Left renal cortex interstitium (tissue), 4 donors: ENCODE results near the gene SERPINB3. TPM values are rescaled to one million over a fixed set of nuclear protein-coding genes. Genes with fewer than 3 reads are reported as not detected.
"Not testable (repeated sequence)": the region's sequence is repeated elsewhere in the genome, so short reads cannot be mapped to it uniquely, and the experiment has no call there.

Experiments
- DNase-seq, 4 donors: peaks; one replicate each; pipeline ENCODE4 v3.0.0-alpha.2; 2013; ENCODE audit warnings: low read depth in 4 of 4, low spot score in 2 of 4, missing footprints in 1 of 4
- polyA plus RNA-seq, 4 donors: library from polyadenylated mRNA; unstranded; fragments of 120-200 nt; gene quantifications; one replicate each; pipeline ENCODE4 v1.2.1, GENCODE V29; 2013; ENCODE audit not compliant: insufficient read length in 4 of 4

Gene SERPINB3
- under 1 TPM in 2 of 4 donors, not detected in 2; 0.13 TPM for polyA plus RNA-seq

- DNase-seq = not testable (repeated sequence)
Measured at GRCh38 chr18:63661750-63662149, at the start of gene SERPINB3. Gene SERPINB3 (minus strand): TSS chr18:63661893. CDS start chr18:63661216, 677 bp downstream.

DNA sequence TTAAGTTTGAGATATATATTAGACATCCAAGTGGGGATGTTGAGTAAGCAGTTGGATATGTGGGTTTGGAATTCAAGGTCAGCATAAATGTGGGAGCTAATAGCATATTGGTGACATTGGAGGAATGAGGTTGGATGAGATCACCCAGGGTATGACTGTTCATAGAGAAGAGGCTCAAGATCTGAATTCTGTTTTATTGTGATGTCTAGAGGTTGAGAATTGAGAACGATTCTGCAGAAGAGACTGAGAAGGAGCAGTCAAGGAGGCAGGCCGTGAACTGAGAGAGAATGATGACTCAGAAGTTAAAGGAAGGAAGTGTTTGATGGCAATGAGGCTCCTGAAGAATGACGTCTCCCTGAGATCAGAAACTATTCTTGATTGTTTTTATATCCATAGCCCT is 47.0 kb upstream of the SERPINB3 start:
- DNase-seq = no peak

- DNase-seq = no peak
Measured at GRCh38 chr18:63707816-63708215, 46.1 kb upstream of the SERPINB3 start.

DNA sequence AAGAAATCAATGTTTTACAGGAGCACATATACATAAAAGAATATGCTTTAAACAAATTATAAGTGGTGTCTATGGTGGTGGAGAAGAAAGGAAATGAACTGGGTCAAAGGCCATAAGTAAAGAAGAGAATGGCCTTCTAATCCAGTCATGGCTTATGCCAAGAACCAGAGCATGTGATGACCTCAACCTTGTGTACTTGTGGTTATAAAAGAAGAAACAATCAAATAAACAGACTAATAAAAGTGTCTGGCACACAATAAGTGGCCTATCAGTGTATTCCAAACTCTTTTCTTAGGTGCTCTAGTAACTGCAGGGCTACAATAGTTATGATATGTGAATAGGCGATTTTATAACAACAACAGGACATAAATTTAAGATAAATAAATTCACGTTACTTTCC is 43.7 kb upstream of the SERPINB3 start:
- DNase-seq = no peak

DNA sequence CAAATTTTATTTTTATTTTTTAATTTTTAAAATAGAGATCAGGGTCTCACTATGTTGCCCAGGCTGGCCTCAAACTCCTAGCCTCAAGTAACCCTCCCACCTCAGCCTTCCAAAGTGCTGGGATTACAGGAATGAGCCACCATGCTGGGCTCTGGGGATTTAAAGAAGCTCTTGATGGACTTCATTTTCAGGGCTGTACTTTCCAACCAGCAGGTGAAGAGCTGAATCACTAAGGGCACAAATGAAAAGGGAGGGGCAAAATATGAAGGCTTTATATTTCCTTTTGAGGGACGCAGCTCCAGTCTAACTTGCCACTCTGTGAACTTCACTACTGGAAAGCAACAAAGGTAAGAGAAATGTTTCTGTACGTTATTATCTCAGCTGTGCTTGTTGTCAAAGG is 41.0 kb upstream of the SERPINB3 start, which contains the start of gene SERPINB11:
TSS of gene SERPINB11 (plus strand) at position 301 of the 400 bp plus-strand sequence. CDS start 7,234 bp downstream, outside the sequence.
- no peak for DNase-seq

DNA sequence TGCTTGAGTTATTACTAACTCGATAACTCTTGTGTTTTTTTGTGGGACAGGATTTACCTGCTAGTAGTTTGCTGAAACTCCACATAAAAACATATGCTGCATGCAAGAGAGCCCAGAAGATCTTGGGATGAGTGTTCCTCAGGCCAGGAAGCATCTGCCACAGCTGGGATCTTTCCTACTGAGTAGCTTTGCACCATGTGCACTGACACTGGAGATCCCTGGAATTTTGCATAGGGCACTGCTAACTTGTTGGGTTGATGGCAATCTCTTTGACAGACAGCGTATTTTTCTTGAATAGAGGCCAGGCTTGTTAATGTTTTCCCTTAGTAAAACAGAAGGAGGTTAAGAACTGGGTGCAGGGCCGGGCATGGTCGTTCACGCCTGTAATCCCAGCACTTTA is 40.3 kb upstream of the SERPINB3 start:
- no peak for DNase-seq

DNA sequence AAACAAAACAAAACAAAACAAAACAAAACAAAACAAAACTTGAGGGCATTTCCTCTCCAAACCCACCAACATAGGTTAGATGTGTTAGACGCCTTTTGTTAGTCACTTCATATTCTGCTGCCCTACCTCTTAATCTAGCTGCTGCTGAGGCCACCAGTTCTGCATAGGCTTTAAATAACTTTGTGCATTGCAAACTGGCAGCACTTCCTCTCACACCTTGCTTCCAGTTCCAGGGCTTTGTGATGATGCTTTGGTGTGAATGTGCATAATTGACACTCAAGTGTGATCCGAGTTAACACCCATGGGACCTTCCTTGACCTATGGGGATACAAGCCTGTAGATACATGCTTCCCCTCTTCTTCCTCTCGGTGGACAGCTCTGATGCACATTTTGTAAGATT is 38.8 kb upstream of the SERPINB3 start:
- DNase-seq = no peak

DNA sequence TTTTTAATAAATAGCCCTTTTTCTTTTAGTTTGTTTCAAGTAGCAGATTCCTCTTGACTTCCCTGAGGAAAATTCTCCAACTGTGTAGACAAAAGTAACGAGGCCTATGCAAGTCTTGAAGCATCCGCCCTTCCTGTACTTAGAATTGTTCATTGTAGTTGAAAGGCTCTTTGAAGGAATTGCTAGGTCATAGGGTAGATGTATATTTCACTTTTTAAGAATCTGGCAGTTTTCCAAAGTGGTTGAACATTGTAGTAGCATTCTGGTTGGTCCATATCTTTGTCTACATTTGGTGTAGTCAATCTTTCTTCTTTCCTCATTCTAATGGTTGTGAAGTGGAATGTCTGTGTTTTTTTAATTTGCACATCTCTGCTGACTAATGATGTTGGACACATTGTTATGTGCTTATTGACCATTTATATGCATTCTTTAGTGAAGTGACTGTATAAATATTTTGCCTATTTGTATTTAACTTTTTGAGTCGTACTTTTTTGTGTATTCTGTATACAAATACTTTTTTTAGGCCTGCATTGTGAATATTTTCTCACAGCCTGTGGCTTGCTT is 35.5 kb upstream of the SERPINB3 start:
- no peak for DNase-seq

DNA sequence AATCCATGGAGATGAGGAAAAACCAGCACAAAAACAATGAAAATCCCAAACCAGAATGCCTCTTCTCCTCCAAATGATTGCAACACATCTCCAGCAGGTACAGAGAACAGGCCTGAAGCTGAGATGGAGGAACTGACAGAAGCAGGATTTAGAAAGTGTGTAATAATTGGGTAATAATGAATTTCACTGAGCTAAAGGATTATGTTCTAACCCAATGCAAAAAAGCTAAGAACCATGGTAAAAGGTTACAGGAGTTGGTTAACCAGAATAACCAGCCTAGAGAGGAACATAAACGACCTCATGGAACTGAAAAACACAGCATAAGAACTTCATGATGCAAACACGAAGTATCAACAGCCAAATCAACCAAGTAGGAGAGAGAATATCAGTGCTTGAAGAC is 27.4 kb upstream of the SERPINB3 start:
- no peak for DNase-seq

DNA sequence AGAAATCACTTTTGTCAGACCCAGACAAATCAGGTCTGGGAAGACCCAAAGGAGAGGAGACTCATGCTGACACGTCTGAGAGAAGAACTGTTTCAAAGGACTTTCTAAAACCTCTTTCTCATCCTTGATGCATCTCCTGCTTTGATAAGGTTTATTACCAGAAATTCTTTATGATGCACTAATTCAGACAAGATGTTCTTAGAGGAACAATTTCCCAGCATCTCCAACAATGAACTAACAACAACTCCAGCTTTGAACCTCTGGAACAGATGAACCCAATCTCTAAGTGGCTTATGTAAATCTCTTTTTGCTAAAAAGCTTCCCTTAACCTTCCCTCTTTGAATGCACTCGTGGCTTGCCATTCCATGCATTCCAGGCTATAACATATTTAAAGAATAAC is 25.2 kb upstream of the SERPINB3 start:
- DNase-seq = no peak

DNA sequence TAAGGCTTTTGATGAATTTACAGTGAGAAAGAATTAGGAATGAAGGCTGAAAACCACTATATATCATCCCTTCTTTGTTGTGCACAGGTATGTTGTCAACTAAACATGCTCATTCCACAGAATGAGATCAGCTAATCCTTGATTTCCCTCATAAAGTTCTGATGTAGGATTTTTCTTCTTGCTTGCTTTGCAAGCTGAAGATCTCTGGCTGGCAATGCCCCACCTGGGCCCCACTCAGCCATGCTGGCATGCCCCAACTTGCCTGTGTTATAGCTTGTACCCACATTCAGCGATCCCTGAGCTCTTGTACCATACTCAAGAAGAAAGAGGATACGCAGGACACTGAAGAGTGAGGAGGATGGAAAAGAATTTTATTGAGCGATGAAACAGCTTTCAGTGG is 23.0 kb upstream of the SERPINB3 start:
- DNase-seq = no peak

- no peak for DNase-seq
Measured at GRCh38 chr18:63683890-63684289, 22.2 kb upstream of the SERPINB3 start.

DNA sequence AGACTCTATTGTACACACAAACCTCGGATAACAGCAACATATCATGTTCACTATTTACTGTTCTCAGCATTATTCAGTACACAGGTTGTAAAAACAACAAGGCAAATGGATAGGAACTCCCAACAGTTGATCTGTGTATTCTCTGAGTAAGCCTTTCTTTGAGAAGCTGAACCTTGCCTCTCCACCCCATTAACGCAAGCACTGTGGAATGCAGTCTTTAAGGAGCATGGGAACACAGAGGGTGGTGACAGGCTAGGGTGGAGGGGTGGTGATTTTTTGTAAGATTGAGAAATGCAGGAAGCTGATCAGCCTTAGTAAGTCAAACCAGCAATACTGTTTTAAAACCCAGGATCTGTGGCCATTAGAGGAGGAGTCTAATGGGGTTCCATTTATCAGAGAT is 21.5 kb upstream of the SERPINB3 start:
- DNase-seq = no peak

DNA sequence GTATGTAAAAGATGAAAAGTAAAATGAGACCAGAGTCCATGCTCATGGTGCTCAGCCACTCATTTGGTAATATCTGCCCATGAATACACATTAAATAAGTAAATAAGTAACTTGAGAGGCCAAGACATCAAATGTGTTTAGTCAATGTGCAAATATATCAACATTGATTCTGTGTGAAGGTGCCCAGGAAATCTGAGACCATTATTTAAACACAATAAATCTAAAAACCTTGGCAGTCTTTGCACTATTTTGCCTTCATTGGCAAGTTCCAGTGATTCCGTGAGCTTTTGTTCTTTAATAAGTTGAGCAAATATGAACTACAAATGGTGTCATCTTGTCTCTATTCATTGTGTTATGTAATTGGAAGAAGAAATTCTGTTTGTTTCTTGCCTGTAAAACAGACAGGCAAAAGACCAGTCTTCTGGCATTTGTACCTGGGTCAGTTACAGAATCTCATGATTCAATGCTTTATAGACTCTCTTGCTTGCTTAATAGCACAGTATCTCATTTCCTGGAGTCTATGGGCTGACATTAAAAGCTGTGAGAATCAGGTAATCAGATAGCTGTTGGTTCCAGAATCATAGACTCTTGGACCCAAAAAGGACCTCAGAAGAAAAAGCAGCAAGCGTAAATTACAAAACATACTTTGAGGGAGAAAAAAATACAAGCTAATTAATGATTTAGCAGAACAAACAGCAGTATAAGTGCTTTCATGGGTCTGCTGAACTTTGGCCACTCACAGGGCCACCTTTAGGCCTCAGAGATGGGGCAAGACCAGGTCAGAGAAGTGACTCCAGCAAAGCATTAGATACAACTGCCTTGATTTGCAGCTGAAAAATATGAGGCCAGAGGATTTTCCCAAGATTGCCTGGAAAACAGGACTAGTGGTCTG is 20.0 kb upstream of the SERPINB3 start:
- DNase-seq = peak in 1 of 4 donors; percentile 48

DNA sequence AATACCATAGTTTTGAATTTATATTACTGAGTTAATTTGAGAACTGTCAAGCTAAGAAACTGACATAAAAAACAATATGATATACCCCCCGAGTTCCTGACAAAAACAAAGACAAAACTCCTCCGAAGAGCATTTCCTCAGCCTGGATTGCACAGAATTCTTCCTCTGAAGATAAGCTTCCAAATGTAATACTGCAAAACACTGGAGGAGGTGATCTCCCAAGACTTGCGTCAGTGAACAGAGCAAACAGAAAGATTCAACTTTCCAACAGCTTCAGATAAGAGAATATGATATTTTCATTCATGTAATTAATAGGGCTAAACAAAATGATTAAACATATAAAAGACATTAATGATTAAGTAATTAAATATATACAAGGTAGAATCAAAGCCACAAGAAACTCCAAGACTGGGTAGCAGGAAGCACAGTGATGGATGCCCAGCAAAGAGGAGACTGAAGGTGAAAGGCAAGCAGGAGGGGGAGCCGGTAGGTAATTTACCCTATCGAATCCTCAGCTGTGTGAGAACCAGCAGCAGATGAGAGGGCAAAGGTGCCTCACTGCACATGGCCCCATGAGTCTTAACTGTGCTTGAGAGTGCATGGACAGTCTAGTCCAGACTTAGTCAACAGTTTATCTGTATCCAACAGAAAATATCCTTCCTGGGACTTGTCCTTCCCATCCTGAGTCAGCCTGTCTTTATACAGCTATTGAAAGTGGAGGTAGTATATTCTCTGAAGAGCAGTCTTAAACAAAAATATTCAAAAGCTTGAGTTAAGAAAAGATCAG is 18.3 kb upstream of the SERPINB3 start:
- DNase-seq = no peak

GRCh38 chr18:63677500-63678225 is 16.0 kb upstream of the SERPINB3 start:
- no peak for DNase-seq

DNA sequence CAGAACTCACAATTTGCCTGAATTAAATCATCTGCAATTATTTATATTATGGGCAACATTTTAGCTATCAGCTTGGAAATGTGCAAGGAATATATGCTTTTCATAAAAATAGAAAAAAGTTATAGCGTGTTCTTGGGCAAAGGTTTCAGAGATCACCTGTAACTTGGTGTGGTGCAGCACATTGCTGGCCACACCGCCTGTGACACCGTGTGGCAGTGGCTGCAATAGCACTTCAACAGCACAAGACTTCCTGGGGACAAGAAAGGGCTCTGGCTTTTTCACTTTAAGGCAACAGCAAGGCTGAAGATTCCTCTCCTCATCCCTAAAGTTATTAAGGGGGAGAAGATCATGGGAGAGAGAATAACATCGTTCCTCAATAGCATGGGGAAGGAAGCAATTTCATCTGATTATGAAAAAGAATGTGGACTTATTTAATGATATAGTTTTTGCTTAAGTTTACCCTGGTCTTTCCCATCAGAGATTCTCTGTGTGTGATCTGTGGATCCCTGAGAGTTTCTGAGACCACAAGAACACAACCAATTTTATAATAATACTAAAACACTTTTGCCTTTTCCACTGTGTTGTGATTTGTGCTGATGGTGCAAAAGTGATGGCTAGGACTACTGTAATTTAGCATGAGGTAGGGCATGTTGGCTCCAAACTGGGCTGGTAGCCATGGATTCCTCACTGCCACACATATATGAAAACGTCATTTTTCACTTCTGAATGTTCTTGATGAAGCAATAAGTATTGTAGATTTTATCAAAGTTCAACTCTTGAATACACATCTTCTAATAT is 15.0 kb upstream of the SERPINB3 start:
- no peak for DNase-seq

DNA sequence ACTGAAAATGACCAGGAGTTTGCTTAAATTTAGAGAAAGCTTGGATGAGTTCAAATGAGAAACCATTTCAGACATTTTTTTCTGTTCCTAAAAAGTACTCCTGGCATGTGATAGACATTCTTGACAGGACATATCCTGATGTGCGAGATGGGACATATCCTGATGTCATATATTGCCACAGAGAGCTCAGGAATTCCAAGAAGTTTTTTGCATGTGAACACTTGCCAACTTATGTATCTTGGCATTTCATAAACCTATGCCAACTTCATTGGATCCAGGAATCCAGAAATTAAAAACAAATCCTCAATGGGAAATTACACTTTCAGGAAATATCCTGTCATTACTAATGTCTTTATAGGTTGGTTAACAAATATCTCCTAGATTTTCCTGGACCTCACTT is 2.9 kb upstream of the SERPINB3 start:
- no peak for DNase-seq

DNA sequence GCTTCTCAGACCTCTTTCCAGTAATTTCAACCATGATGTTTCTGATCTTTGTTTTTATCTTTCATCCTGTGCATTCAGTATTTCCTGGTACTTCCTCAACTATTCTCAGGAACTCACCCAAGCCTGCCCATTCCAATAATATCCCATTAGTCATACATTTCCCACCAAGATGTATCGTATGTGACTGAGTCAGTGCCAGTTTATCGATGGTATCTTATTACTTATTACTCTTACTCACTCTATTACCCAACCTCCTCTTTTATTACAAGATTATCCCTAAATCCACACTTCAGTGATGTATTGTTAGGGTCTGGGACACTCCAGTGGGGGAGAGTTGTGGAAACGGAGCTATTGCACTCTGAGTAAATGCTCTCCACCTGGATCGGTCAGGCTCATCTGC is 2.8 kb downstream of the SERPINB3 start:
- DNase-seq = not testable (repeated sequence)

DNA sequence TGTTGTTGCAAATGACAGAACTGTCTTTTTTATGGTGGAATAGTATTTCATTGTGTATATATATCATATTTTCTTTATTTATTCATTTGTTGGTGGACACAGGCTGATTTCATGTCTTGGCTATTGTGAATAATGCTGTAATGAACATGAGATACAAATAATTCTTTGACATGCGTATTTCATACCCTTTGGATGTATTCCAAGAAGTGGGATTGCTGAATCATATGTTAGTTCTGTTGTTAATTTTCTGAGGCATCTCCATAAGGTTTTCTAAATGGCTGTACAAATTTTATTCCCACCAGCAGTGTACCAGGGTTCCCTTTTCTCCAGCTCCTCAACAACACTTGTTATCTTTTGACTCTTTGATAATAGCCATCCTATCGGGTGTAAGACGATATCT is 11.4 kb downstream of the SERPINB3 start:
- DNase-seq = not testable (repeated sequence)
